HG03095 (cell line): ENCODE measurements around the gene CNTRL.

Experiments
- ATAC-seq: cut with Tn5 transposase; IDR thresholded peaks from one replicate; pipeline ENCODE4 v1.9.1; 2021; ENCODE audit warnings: moderate library complexity; ENCODE audit not compliant: unreplicated experiment

The CNTRL gene

GRCh38 chr9:121198512-121199042 is 123.8 kb downstream of the CNTRL start:
- ATAC-seq = no peak

DNA sequence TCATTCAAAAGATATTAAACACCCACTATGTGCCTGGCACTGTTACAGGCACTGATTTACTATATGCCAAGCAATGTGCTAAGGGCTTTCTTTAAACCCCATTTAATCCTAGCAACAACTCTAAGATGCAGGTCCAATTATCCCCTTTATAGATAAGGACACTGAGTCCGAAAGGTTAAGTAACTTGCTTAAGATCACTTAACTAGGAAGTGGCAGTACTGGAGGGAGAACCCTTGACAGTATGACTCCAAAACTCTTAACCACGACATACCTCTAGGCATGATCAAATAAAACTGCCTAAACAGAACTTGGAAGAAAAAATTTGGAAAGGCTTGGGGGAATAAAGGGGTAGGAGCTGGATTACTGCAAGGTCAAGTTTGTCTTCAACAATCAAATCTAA is 125.2 kb downstream of the CNTRL start:
- ATAC-seq = no peak

DNA sequence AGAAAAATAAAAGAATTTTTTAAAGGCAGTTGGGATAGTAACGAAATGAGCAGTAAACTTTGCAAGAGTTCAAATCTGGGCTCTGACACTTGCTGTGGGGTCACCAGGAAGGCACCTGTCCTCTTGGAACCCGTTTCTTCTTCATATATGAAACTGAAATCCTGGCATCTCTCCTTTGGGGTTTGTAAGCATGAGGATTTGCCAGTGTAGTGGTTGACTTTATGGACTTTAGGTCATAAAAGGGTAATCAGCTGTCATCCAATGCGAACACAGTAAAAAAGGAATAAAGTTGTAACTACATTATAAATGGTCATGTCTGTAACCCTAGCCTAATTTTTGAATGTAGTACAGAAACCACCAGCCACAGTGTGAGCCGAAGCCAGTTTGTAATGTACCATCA is 125.6 kb downstream of the CNTRL start:
- ATAC-seq = no peak

DNA sequence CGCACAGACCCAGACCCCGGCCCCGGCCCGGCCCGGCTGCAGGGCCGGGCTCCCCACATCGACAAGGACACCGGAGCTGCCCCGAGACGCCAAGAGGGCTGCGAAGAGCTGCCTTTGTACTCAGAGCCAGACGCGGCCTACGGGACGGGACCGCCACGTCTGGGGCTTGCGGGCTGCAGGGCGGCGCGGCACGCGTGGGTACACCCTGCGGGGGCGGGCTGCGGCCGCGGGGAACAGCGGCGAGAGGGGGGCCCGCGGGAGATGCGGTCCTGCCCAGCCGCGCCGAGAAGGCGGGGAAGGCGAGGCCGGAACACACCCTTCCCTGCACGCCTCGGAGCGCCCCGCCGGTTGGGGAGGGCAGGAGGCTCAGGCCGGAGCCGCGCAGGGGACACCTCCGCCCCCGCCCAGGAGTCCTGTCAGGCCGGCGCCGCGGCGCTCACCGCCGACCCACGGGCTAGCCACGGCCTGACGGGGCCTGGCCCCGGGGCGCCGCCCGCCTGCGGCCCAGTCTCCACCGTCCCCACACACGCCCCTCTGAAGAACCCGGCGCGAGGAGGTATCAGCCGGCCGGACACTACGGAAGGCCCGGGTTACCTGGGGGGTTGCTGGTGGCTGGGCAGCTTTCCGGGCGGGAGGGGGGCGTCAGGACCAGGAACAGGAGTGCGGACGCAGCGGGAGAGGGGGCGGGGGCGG is 126.4 kb downstream of the CNTRL start:
- peak; percentile 16 for ATAC-seq

DNA sequence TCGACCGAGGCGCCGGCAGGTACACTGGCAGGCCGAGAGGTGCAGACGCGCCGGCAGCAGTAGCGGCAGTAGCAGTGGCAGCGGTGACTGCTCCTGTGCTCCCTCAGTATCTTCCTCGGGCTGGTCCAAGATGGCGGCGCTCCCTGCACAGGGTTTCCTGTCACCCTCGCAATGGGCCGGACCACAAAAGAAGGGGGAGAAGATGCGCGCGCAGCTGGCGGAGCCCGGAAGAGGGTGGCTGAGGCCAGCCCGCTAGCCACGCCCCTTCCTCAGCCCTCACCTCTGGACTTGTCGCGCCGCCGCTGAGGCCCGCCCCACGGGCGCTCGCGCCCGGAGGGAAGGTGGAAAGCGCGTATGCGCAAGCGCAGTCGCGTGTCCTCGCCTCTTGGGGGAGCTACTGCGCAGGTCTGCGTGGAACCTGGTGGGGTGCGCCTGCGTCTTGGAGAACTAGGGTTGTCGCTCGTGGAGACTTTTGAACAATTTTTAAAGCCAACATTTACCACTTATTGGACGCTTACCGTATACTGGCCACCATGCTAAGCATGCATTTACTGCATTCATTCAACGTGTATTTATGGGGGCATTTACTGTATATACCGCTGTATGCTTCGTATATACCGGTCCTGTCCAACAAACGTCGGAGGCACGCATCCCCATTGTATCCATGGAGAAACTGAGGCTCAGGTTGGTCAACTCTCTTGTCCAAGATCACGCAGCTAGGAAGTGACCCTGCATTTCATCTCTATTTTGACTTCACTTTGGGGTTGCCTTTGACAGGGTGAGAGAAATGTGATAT is 127.2 kb downstream of the CNTRL start, which contains the start of gene RAB14:
Gene RAB14 (minus strand): TSS at position 132 of the 796 bp plus-strand sequence. CDS start 8,457 bp downstream, outside the sequence.
- ATAC-seq = peak; percentile 83

DNA sequence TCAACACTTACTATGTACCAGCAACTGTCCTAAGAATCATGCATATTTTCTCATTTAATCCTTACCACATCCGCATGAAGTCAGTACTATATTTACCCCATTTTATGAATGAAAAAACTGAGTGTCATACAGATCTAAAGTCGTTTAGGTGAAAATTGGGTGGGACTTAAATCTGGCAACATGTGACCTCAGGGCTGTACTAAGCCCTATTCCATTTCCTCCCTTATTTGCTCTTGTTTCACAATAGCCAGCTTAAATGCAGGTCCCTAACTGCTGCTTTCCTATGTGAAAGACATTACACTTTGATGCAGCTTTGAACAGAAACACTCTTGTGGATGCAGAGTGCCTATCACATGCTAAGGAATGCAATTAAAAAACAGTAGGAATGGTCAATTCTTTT is 129.4 kb downstream of the CNTRL start:
- ATAC-seq = no peak

GRCh38 chr9:121204611-121205010 is 129.9 kb downstream of the CNTRL start:
- no peak for ATAC-seq

- ATAC-seq = peak; percentile 27
Observed at GRCh38 chr9:121206516-121207370, 132.0 kb downstream of the CNTRL start.

- ATAC-seq = peak; percentile 69
Observed at GRCh38 chr9:121207371-121207940, 132.7 kb downstream of the CNTRL start.

DNA sequence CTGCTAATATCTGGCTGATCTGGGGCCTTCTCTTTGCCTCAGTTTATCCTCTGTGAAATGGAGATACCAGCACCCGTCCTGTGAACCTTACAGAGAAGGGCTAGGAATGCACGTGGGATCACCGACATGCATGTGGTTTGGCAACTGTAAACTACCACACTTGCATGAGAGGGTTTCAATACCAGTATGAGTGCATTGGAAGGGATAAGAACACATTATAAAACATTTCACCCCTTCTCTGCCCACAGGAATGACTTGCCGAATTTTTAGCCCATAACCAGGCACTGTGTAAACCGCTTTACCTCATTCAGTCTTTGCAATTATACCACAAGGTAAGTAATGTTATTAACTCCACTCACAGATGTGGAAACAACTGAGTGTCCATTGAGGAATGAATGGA is 135.8 kb downstream of the CNTRL start:
- ATAC-seq = no peak

- peak; percentile 47 for ATAC-seq
Observed at GRCh38 chr9:121213136-121213806, 138.5 kb downstream of the CNTRL start.

DNA sequence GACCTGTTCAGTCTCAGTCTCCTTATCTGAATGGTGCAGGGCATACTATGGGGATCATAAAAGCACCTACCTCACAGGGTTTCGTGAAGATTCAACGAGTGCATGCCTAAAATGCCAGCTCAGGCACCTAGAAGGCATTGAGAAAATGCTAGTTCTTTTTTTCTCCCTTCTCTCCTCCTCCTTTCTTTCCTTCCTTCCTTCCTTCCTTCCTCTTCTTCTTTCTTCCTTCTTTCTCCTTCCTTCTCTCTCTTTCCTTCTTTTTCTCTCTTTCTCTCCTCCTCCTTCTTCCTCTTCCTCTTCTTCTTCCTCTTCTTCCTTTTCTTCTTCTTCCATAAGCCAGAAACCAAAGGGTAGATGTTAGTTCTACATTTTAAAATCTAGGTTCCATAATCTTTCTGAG is 139.2 kb downstream of the CNTRL start:
- no peak for ATAC-seq

DNA sequence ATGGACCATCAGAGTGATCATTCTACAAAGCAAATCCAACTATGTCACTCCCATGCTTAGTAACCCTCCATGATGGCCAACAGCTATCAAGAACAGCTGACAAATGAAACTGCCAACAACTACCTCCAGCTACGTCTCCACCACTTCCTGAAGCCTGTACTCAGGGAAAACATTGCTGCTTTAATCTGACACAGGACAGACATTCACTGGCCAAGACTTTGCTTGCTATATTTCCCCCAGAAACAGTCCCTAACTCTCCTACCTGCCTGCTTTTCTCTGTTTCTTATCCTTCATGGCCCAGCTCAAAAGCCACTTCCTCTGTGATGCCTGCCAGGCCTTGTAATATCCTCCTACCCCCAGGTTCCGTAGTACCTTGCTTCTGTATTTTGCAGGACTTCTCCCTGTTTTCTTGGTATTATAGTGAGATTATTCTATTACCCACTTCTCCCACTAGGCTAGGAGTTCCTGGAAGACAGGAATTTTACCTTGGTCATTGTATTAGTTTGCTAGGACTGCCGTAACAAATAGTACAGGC is 141.6 kb downstream of the CNTRL start:
- no peak for ATAC-seq

DNA sequence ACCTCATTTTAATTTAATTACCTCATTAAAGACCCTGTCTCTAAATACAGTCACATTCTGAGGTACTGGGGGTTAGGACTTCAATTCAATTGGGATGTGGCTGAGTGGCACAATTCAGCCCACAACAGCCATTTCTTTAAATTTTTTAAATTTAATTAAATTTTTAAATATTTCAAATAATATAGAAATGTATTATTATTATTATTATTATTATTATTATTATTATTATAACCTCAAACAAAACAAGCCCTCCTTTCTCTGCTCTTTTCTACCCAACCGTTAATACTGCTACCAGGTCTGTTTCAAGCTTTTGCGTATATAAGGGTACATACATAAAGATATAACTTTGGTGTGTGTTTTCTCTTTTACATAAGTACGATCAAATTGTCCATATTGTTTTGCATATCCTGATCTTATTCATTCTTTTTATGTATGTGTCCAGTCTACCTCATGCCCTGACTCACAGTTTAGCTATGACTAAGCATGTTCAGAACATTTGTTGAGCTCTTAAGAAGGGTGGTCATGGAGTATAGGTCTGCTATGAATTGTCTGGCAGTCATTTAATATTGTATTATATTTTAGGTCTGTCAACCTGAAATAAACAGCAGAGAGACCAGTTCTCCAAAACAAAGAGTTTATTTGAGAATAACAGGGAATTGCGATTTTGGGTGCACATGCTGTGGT is 143.0 kb downstream of the CNTRL start:
- peak; percentile 76 for ATAC-seq

GRCh38 chr9:121218357-121219027 is 143.7 kb downstream of the CNTRL start:
- no peak for ATAC-seq

DNA sequence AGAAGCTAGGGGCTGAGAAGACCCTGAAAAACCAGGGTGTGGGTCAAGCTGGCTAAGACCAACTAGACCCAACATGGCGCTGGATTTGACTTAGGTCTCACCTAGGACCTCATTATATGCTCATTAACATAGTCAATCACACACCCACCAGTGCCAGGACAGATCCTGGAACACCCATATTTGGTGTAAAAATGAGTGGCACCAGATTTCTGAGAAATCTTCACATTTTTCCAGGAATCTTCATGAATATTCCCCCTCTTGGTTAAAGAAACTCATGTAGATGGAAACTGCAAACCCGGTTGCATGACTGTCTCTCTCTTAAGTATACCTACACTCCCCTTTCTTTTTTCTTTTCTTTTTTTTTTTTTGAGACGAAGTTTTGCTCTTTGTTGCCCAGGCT is 144.8 kb downstream of the CNTRL start:
- no peak for ATAC-seq

- no peak for ATAC-seq
Observed at GRCh38 chr9:121220996-121221663, 146.4 kb downstream of the CNTRL start.

DNA sequence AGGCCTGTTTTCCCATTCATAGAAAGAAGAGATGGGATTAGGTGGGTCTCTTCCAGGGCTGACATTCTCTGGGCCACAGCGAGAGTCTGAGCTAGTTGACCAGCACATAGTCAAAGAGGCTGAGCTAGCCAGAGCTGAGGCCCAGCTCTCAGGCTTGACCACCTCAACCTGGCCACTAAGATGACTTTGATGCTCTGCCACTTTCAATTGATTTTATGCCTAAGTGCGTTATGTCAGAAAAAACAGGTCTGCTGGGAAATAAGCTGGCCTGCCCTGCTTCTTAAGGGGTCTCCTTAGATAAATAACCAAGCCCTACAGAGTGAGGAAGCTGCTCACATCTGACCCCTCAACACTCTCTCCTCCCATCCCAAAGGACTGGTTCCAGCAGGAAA is 146.9 kb downstream of the CNTRL start:
- ATAC-seq = no peak
